NCI-H2081 treated with DMSO at 0.1 percent for 48 hours (cell line): ENCODE measurements around the gene ADAM17.
"Not testable (repeated sequence)": the region's sequence is repeated elsewhere in the genome, so short reads cannot be mapped to it uniquely, and the experiment has no call there.

ENCODE experiments used
- DNase-seq: peaks from one replicate; lab custom pipeline; 2025; lab: John Stamatoyannopoulos, UW

The ADAM17 gene

DNA sequence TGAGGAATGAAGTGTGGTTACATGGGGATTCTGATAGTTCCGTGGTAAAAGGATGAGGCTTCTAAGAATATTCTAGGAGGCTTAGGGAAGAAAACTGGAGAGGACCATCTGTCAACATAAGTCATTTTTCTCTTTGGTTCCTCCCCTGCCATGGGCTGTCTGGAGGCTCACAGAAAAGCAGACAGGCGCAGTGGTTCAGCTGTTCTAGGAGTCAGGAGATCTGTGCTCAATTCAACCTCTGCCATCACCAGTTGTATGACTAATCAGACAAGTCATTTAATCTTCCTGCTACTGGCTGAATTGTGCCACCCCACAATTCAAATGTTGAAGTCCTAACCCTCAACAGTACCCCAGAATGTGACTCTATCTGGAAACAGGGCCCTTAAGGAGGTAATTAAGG is 36.4 kb downstream of the ADAM17 start:
- no peak for DNase-seq

DNA sequence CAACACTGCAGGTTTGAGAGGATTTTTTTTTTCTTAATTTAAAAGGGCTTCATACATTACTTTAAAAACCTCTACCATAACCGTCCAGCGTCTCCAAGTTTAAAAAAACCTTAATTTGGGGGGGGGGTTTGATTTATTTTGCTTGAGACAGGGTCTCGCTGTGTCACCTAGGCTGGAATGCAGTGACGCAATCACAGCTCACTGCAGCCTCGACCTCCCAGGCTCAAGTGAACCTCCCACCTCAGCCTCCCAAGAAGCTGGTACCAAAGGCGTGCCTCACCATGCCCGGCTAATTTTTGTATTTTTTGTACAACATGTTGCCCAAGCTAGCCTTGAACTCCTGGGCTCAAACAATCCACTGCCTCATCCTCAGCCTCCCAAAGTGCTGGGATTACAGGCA is 36.9 kb downstream of the ADAM17 start:
- DNase-seq = no peak

DNA sequence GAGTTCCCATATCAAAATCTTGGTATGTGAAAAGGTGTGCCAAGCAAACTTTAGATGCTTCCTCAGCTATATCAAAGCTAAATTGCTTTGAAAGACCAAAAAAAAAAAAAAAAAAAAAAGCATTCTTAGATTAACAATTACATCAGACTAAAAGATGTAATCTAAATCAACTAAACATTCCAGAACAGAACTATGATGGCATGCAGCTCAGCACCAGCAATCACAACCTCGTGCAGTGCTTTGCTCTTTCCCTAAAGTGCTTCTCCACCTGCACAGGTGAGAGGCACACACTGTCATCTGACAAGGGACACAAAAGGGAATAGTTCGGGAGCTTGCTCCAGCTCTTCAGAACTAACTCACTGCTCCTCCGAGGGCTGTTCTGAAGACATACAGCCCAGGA is 37.5 kb downstream of the ADAM17 start:
- DNase-seq = no peak

DNA sequence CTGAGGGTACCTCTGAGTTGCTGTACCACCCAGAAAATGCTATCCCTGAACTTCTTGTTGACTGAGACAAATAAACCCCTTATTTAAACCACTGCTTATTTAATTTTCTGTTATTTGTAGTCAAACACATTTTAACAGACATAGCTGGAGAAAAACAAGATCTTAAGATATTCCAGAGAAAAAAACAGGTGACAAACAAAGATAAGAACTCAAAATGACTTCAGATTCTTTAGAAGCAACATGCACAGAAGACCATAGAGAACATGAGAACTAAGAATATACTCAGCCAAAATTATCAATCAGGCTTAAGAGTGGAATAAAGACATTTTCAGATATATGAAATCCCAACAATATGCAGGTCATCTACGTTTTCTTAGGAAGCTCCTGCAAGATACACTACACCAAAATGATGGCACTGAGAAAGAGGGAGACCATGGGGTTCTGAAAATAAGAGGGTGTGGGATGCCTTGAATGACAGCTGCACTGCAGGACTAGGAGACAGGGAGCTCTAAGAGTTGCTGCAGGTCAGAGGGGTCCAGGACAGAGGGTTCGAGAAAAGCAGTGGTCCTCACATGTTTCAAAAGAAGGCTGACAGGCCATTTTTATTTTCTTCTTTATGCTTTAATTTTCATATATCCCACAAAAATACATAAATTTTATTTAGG is 38.4 kb downstream of the ADAM17 start:
- no peak for DNase-seq

DNA sequence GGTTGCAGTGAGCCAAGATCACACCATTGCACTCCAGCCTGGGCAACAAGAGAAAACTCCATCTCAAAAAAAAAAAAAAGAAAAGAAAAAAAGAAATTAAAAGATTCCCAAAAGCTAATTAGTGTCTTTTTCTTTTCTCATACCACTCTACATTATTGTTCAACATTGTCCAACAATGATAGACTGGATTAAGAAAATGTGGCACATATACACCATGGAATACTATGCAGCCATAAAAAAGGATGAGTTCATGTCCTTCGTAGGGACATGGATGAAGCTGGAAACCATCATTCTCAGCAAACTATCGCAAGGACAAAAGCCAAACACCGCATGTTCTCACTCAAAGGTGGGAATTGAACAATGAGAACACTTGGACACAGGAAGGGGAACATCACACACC is 41.7 kb downstream of the ADAM17 start:
- DNase-seq = not testable (repeated sequence)

DNA sequence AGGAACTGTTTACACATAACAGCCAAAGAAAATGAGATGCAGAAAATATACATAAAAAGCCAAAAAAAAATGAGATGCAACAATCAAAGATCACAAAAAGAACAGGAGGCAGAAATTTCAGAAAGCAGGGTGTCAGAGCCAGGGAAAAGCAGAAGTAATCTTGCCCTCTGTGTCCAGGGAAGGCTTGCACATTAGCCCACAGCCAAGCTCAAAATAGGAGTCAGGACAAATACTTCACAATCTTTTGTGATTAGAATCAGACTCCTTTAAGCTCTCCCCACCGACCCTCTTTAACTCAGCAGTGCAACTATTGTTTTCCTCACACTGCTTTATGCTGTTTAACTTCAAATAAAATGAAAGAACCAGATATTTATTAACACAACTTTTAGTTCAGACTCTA is 46.7 kb downstream of the ADAM17 start:
- no peak for DNase-seq

DNA sequence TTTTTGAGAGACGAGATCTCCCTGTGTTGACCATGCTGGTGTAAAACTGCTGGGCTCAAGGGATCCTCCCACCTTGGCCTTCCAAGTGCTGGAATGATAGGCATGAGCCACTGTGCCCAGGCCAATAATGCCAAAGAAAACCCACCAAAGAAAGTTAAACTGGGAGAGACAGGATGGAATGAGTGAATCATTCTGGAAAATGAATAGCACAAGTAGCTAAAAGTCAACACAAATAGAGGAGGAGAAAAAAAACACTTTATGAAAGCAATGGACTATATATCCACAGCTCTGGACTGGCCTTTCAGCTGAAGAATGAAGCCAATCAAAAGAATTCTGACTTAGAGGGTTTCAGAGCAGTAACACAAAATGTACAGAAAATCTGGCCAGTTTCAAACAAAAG is 57.4 kb downstream of the ADAM17 start:
- no peak for DNase-seq

DNA sequence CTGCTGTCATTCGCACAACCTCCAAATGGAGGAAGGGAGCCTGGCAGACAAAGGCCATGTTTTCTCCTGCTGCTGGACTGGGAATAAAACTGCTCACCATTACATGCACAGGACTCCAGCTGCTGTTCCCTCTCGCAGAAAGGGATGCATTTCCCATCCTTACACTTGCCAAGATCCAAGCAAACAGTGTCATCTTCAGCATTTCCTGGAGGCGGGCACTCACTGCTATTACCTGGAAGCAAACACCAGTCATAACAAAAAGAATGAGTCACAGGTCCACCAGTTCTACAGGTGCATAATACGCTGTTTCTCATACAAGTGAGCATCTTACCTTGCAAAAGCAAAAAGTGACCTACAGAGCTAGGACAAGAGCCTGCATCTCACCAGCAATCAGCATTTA is 58.6 kb downstream of the ADAM17 start:
- DNase-seq = no peak

DNA sequence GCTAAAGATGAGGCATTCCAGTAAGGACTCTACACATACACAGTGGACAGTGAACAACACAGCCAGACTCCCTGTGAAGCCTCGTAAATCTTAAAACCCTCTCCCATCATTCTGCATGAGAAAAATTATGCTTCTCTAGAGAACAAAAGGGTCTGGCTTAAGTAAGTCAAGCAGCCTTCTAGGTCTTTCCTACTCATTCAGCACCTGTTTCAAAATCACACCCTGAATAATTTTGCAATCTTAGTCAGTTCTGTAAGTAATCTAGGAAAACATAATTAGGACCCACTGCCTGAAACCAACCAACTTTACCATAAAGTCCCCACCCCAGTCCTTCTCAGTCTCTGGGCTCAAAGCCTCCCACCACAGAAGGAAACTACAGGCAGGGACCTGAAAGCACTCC is 61.5 kb downstream of the ADAM17 start:
- DNase-seq = no peak

DNA sequence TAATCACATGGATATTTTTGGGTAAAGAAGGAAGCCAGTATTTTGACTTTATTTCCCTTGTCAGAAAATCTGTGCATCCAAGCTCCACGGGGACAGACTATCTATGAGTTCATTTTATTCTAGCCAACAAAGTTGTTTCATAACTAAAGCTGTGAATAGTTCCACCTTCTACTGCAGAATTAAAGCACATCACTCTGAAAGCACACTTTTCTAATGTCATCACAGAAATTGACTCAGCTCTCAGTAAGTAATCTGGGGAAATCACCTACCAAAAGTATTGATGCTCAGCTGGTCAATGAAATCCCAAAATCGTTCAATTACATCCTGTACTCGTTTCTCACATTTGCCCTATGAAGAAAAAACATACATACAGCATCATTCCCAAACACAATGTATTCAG is 62.2 kb downstream of the ADAM17 start:
- no peak for DNase-seq

DNA sequence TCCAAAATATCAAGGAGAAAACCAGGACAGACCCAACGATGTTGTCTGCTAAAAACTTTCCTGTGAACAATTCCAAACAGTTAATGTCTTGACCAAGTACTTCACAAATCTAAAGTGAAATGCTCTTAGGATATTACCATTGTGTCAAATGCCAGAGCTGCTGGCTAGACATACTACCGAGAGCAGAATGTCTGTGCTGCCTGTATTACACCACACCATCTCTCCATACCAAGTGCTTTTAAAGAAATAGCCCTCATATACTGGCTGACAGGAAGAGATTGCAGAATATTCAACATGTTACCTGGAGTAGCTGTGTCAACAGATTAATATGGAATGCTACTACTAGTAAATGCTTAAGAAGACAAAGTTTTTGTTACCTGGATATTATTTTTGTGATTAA is 62.7 kb downstream of the ADAM17 start:
- DNase-seq = no peak

DNA sequence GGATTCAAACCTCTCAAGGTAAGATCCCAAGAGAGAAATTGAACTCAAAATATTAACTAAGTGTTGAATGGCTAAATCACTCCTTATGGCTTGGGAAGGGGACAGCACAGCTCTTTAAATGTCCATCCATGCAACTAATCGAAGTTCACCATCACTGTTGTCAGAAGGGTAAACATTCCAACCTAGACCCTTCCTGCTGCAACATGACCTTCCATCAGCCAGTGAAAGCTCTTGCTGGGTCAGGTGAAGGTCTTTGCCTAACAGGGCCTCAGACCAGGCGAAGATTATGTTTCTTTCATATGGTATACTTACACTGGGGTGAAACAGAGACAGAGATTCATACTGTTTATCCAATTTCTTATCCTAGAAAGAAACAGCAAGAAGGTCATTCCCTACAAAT is 64.8 kb downstream of the ADAM17 start:
- DNase-seq = no peak

DNA sequence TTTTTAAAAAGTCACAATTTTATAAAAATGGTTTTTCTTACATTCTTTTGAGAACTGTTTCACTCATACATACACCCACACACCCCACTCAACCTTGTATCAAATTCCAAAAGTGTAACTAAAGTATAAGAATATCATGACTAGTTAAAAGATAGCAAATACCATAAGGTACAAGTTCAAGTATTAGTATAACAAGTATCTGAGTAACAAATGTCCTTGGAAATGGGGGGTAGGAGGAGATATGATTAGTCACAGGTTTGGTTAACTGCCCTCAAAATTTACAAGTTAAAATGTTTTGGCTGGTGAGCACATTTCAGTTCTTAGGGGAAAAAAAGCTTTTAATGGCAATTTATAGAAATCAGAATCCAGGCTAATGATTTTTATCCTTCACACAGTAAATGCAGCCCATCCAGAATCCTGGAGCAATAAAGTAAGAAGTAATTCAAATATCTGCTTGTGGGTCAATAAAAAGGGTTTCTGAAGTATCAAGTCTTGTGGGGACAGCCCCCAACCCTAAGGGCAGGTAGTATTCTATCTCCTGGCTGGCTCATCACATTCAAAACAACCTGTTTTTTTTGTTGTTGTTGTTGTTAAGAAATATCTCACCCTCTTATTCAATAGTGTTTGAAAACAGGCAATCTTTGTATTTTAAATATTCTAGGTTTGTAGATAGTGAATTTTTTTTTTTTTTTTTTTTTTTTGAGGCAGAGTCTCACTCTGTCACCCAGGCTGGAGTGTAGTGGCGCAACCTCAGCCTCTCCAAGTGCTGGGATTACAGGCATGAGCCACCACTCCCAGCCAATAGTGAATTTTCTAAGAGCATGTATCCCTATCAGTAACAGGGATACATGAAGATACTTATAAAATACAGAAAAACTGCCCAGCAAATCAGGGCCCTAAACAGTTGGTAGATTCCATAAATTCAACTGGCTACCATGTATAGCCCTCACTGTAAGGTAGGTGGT is 66.8 kb downstream of the ADAM17 start:
- no peak for DNase-seq

DNA sequence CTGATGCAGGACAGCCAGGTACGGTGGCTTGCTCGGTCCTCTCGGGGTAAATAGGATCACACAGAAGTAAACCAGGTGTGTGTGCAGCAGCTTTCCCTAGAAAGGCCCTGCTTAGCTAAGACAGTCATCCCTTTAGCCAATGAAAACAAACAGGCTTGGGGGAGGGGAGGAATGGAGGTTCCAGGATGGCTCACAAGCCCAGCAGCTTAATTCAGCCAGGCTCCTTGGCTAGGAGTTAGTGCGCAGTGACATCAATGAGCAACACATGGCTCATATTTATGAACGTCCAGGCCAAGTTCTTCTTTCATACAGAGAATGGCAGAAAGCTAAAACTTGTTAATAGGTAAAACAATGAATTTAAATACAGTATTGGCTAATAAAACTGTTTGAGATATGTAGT is 71.1 kb downstream of the ADAM17 start:
- no peak for DNase-seq

DNA sequence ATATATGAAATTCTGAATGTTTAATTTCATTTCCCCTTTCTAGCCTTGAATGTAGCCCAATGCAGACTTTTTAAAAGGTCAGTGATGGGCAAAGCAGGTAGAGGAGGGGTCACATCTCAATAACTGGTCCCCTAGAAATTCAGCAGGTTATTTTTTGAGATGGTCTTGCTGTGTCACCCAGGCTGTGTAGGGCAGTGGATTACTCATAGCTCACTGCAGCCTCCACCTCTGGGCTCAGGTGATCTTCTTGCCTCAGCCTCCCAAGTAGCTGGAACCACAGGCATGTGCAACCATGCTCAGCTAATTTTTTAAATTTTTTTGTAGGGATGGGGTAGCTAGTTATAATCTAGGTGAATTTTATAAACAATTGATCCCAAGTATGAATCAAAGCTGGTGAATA is 72.5 kb downstream of the ADAM17 start:
- no peak for DNase-seq

DNA sequence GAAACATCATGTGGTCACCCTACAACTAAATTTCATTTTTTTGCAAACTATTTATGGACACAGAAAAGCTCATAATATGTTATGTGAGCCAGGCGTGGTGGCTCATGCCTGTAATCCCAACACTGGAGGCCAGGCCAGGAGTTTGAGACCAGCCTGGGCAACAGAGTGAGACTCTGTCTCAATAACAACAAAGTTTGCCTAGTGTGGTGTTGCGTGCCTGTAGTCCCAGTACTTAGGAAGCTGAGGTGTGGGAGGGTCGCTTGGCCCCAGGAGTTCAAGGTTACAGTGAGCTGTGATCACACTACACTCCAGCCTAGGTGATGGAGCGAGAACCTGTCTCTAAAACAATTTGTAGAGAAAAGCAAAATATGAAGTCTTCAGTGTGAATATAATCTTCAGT is 75.5 kb downstream of the ADAM17 start:
- no peak for DNase-seq

DNA sequence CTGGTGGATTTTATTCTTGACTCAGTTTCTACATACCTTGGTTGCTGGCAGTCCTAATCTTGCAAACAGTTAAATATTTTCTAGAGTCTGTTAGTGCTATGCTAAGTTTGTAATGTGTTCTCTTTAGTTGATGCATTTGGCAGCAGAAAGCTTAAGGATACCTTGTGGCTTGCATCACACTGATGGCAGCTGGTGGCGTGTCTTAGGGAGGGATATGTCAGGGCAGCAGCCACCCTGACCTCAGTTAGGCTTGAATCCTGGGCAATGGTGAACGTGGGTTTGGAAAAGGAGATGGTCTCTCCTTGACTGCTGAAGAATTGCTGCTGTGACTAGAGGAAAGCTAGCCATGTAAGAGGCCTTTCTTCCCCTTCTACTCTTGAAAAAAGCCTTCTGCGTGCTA is 77.1 kb downstream of the ADAM17 start:
- DNase-seq = no peak

DNA sequence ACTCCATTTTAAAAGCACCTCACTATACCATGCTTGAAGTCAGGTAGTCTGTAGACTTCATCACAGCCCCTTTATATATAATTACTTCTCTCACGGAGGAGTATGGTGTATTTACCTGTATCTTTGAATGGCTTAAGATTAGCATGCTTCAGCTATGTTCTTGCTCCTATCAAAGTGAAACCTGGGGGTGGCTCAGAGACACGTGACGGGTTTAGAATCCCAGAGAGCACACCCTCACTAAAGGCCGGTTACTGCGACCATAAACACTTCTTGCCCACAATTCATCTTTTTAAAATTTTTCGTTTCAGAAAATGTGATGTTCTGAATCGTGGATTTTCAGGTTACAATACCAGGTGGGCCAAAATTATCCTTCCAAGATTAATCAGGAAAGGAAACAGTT is 77.7 kb downstream of the ADAM17 start:
- no peak for DNase-seq

DNA sequence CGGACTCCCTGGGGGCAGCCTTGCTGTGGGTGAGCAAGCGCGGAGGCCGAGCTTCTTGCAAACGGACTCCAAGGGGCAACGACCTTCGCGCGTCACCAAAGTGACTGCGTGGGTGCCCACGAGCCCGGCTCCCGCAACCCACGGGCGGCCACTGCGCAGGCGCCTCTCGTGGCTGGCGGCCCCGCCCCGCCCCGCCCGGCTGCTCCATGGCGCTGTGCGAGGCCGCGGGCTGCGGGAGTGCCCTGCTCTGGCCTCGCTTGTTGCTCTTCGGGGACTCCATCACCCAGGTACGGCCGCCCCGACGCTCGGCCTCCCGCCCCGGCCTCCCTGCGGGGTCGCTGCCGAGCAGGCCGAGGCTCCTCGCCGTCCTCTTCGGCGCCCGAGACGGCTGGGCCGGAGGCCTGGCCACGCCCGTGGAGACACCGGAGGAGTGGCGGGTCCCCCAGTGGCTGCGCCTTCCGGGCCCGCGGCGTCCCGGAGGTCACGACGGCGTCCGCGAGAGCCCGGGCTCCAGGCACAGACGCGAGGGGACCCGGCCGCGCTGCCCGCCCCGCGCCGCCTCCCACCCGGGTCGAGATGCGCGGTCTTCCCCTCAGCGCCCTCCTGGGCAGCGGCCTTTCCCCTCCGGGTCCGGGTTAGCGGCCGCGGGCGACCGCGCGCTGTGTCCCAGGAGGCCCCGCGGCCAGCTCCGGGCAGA is 81.1 kb downstream of the ADAM17 start, which contains the start of gene IAH1:
IAH1 (plus strand) TSS at position 191 of the 697 bp plus-strand sequence; CDS start at position 207, 16 bp downstream.
- DNase-seq = no peak

DNA sequence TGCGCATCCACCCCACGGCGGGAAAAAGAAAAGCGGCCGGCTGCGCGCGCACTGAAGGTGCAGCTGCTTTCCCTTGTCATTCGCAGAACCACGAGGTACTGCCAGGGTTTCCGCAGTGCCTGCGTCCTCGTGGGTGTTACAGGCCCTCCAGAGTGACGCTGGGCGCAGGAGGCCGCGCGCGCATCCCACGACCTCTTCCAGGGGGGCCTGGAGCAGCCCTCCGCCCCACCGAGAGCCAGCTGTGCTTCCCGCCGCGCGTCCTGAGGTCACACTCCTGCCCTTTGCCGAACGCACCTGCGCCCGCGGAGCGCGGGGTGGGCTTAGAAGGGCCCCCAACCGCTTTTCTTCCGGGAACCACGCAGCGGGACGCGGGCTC is 81.7 kb downstream of the ADAM17 start:
- no peak for DNase-seq

DNA sequence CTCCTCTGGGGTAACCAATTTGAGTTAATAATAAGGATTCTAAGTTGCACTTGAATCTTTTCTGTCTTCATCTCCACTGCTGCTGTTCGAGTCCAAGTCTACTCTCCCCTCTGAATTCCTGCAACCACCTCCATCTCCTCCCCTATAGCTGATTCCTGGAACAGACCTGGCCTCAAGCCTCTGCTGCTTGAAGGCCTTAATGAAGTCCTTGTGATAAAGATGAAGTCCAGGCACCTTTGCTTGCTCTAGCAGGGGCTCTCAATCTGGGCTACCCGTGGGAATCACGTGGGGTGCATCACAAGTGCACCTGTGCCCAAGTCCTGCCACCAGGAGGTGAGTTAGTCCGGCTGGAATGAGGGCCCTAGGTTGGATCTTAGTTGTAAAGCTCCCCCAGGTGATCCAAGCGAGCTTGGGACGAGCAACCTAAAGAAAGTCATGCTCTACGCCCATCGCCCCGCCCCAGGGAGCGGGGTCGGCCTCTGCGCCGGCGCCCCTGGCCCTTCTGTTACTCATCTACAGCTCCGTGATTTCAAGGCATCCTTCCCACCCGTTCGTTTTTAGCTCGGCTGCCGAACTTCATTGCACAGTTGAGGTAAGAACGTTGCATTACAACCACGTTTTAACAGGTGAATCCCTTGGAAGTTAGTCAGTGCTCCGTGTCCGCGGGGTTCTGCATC is 82.2 kb downstream of the ADAM17 start:
- no peak for DNase-seq

DNA sequence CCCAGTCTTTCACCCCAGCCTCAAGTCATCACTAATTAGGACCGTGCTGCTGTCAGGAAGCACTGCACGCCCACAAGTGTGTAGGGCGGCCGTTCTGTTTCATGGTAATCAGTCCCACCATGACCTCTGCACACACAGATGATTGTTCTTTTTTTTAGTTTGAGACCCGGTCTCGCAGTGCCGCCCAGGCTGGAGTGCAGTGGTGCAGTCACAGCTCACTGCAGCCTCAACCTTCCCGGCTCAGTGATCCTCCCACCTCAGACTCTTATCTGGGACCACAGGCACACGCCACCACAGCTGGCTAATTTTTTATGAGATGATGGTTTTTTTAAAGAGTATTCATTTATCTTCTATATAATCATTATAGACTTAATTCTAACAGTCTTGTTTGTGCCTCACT is 83.1 kb downstream of the ADAM17 start:
- no peak for DNase-seq
